ENCODE data around the gene COL4A1. TPM values are rescaled to one million over a fixed set of nuclear protein-coding genes. Genes with fewer than 3 reads are reported as not detected.

COL4A1 gene
- total RNA-seq, 1 donor from 2014 or later = 27.5 TPM

- ATAC-seq = no peak
Observed at GRCh38 chr13:110308656-110309359, 1.9 kb upstream of the COL4A1 start.

GRCh38 chr13:110307767-110308655, 1.1 kb upstream of the COL4A1 start:
- peak; percentile 29 for ATAC-seq

GRCh38 chr13:110306340-110306959, 507 bp downstream of the COL4A1 start:
- ATAC-seq = no peak

- ATAC-seq = no peak
Observed at GRCh38 chr13:110305949-110306339, 1.0 kb downstream of the COL4A1 start.

- ATAC-seq = no peak
Observed at GRCh38 chr13:110305544-110305943, 1.4 kb downstream of the COL4A1 start.

- ATAC-seq = no peak
Observed at GRCh38 chr13:110305001-110305400, 2.0 kb downstream of the COL4A1 start.

- no peak for ATAC-seq
Observed at GRCh38 chr13:110304256-110304655, 2.7 kb downstream of the COL4A1 start.

- no peak for ATAC-seq
Observed at GRCh38 chr13:110303644-110304043, 3.3 kb downstream of the COL4A1 start.

GRCh38 chr13:110302997-110303396, 4.0 kb downstream of the COL4A1 start:
- ATAC-seq = no peak

GRCh38 chr13:110301606-110302553, 5.1 kb downstream of the COL4A1 start:
- no peak for ATAC-seq

- no peak for ATAC-seq
Observed at GRCh38 chr13:110301083-110301482, 5.9 kb downstream of the COL4A1 start.

- ATAC-seq = no peak
Observed at GRCh38 chr13:110300090-110300815, 6.7 kb downstream of the COL4A1 start.

- ATAC-seq = no peak
Observed at GRCh38 chr13:110299283-110299840, 7.6 kb downstream of the COL4A1 start.

GRCh38 chr13:110298505-110299282, 8.3 kb downstream of the COL4A1 start:
- no peak for ATAC-seq

GRCh38 chr13:110297766-110298504, 9.0 kb downstream of the COL4A1 start:
- no peak for ATAC-seq

- no peak for ATAC-seq
Observed at GRCh38 chr13:110297011-110297410, 9.9 kb downstream of the COL4A1 start.

- ATAC-seq = no peak
Observed at GRCh38 chr13:110294622-110295021, 12.3 kb downstream of the COL4A1 start.

GRCh38 chr13:110294146-110294545, 12.8 kb downstream of the COL4A1 start:
- ATAC-seq = no peak

- ATAC-seq = no peak
Observed at GRCh38 chr13:110293649-110294048, 13.3 kb downstream of the COL4A1 start.

- ATAC-seq = no peak
Observed at GRCh38 chr13:110293037-110293436, 13.9 kb downstream of the COL4A1 start.
